GM12878 (cell line): Measurements from ENCODE around the gene SMARCD1. TPM values are rescaled to one million over a fixed set of nuclear protein-coding genes. Genes with fewer than 3 reads are reported as not detected.

Experiments
- ATAC-seq: fragments of 200-7000 bp; cut with Tn5 transposase; 3 replicates; pipeline ENCODE4 v1.9.1; 2020; ENCODE audit warnings: mild to moderate bottlenecking, moderate library complexity
- BruUV-seq: library from RNA; stranded (reverse); fragments of 400-500 nt; replicated peaks from 2 replicates; lab custom pipeline; 2021; lab: Mats Ljungman, UMichigan
- CTCF ChIA-PET: fragments of 300-600 bp; sonication (Branson Sonifier 250); formaldehyde crosslinking; extraction: SDS; loops from one replicate; lab custom pipeline; 2021; ENCODE audit warnings: inconsistent platforms; lab: Yijun Ruan, JAX
- POLR2A ChIA-PET: fragments of 350-600 bp; formaldehyde crosslinking; extraction: SDS; loops from one replicate; lab custom pipeline; 2021; ENCODE audit warnings: inconsistent platforms; lab: Charles Lee
- RAD21 ChIA-PET: fragments of 300-600 bp; sonication (Branson Sonifier 250); formaldehyde crosslinking; loops from one replicate; lab custom pipeline; 2023; ENCODE audit warnings: antibody characterized with exemption; ENCODE audit not compliant: unreplicated experiment; lab: Charles Lee
- SMC1A ChIA-PET: fragments of 300-600 bp; sonication (Branson Sonifier 250); formaldehyde crosslinking; loops from one replicate; lab custom pipeline; 2023; ENCODE audit not compliant: unreplicated experiment, uncharacterized antibody; lab: Charles Lee
- DNase-seq: peaks from one replicate; pipeline ENCODE4 v3.0.0-alpha.2; 2011; ENCODE audit warnings: low read depth, low spot score
- FAIRE-seq: peaks from 3 replicates; lab custom pipeline; 2011; peaks lifted over from hg19 to GRCh38; lab: Jason Lieb, UNC
- H2AFZ ChIP-seq: 2 replicates; pipeline ENCODE4 v1.6.0; 2011; ENCODE audit warnings: low read depth, low read length, control low read depth; ENCODE audit not compliant: control insufficient read depth
- H3K27ac ChIP-seq: 2 replicates; pipeline ENCODE4 v1.5.1; 2011; ENCODE audit warnings: control low read depth; ENCODE audit not compliant: control insufficient read depth, insufficient read depth
- H3K27me3 ChIP-seq, 2 experiments: replicated peaks in 1 of 2; 2 replicates each; pipeline versions ENCODE4 v1.6.0 to v1.6.1; 2011; ENCODE audit warnings: low read length in 1 of 2; ENCODE audit not compliant: control insufficient read depth in 2 of 2, insufficient read depth in 2 of 2
- H3K36me3 ChIP-seq, 2 experiments: 2 replicates each; pipeline ENCODE4 v1.5.1; 2011; ENCODE audit warnings: low read length in 1 of 2; ENCODE audit not compliant: control insufficient read depth in 2 of 2, insufficient read depth in 2 of 2
- H3K4me1 ChIP-seq: 2 replicates; pipeline ENCODE4 v1.6.1; 2011; ENCODE audit warnings: mild to moderate bottlenecking, low read length, moderate library complexity, mixed read lengths; ENCODE audit not compliant: control insufficient read depth, insufficient read depth
- H3K4me2 ChIP-seq: 2 replicates; pipeline ENCODE4 v1.6.0; 2011; ENCODE audit warnings: control low read depth; ENCODE audit not compliant: control insufficient read depth, insufficient read depth
- H3K4me3 ChIP-seq: fragments of 200-600 bp; sonication (generic); 2 replicates; pipeline ENCODE4 v1.5.1; 2016
- H3K79me2 ChIP-seq: 2 replicates; pipeline ENCODE4 v1.6.0; 2011; ENCODE audit warnings: low read length; ENCODE audit not compliant: control insufficient read depth, insufficient read depth
- H3K9ac ChIP-seq: 2 replicates; pipeline ENCODE4 v1.8.0; 2011; ENCODE audit warnings: low read length, control low read depth, mixed read lengths; ENCODE audit not compliant: control insufficient read depth, insufficient read depth
- H3K9me3 ChIP-seq: replicated peaks from 3 replicates; pipeline ENCODE4 v1.5.1; 2011; ENCODE audit warnings: mild to moderate bottlenecking, low read length; ENCODE audit not compliant: control insufficient read depth, insufficient read depth
- H4K20me1 ChIP-seq: 2 replicates; pipeline ENCODE4 v1.6.0; 2011; ENCODE audit not compliant: control insufficient read depth, insufficient read depth
- BRCA1 ChIP-seq: IDR thresholded peaks from 2 replicates; pipeline ENCODE4 v1.6.1; 2011; ENCODE audit warnings: low read depth, low read length, improper control_type of control experiment
- CEBPB ChIP-seq, 2 experiments: fragments of 150-350 bp in 1 of 2; IDR thresholded peaks; 2 replicates each; pipeline ENCODE4 v1.6.1; 2012 to 2014; ENCODE audit warnings: low read depth in 2 of 2, low read length in 2 of 2, borderline replicate concordance in 1 of 2, inconsistent platforms in 1 of 2
- CREB1 ChIP-seq: IDR thresholded peaks from 2 replicates; pipeline ENCODE4 v1.6.1; 2012; ENCODE audit warnings: low read depth, mild to moderate bottlenecking, inconsistent platforms
- HDAC2 ChIP-seq: fragments of 200-600 bp; sonication (generic); IDR thresholded peaks from 2 replicates; pipeline ENCODE4 v1.6.1; 2017
- IKZF1 ChIP-seq: fragments of 450-650 bp; conservative IDR thresholded peaks from 2 replicates; pipeline ENCODE4 v1.6.1; 2017; ENCODE audit warnings: antibody characterized with exemption, mild to moderate bottlenecking
- MTA2 ChIP-seq: fragments of 450-650 bp; IDR thresholded peaks from 2 replicates; pipeline ENCODE4 v1.6.1; 2016; ENCODE audit warnings: low read depth, mild to moderate bottlenecking, moderate library complexity
- SMC3 ChIP-seq: IDR thresholded peaks from 2 replicates; pipeline ENCODE4 v1.6.1; 2011; ENCODE audit warnings: low read length, improper control_type of control experiment, borderline replicate concordance
- WRNIP1 ChIP-seq: IDR thresholded peaks from 2 replicates; pipeline ENCODE4 v1.6.1; 2011; ENCODE audit warnings: low read depth, low read length, improper control_type of control experiment, borderline replicate concordance
- ZNF274 ChIP-seq: IDR thresholded peaks from one replicate; pipeline ENCODE4 v1.8.0; 2011; ENCODE audit not compliant: insufficient read length, insufficient read depth
- ZNF384 ChIP-seq: IDR thresholded peaks from 2 replicates; pipeline ENCODE4 v1.6.1; 2012; ENCODE audit warnings: low read depth, mild to moderate bottlenecking, low read length, improper control_type of control experiment, borderline replicate concordance
- WGBS: methylation state at CpG from one replicate; pipeline ENCODE4 v1.1.6; 2016; ENCODE audit warnings: low lambda C conversion rate; ENCODE audit not compliant: insufficient replicate concordance, insufficient coverage; ENCODE audit errors: missing lambda C conversion rate; 5-methylcytosine and 5-hydroxymethylcytosine counted together
- in situ Hi-C: fragments of 300-500 bp; cut with MboI; formaldehyde crosslinking; loops from 9 replicates; pipeline ENCODE4 v1.14.3; 2018; ENCODE audit warnings: mixed read lengths
- intact Hi-C: fragments of 100-400 bp; cut with micrococcal nuclease; formaldehyde crosslinking; loops from one replicate; pipeline ENCODE4 v1.14.2; 2022; ENCODE audit not compliant: unreplicated experiment
- polyA plus RNA-seq, 11 experiments: library from polyadenylated mRNA; depleted of rRNA in 4 of 11; unstranded in 6 of 11; stranded (reverse) in 5 of 11; fragments of >200 nt; fragmentation: Nextera tagmentation in 4 of 11; fragmentation: Illumina TruSeq in 1 of 11; extraction: Ambion mirVana in 4 of 11; extraction: Trizol in 1 of 11; gene quantifications; 1 replicate in 1 of 11; 2 replicates in 10 of 11; pipeline versions ENCODE4 v1.2.1 to v1.2.3, GENCODE V29; 2011 to 2016; ENCODE audit warnings: inconsistent platforms in 2 of 11, missing spikeins in 2 of 11, low read depth in 1 of 11
- total RNA-seq, 4 experiments: library from RNA; depleted of rRNA in 3 of 4; stranded (reverse); fragments of >200 nt in 3 of 4; fragmentation: Illumina TruSeq in 1 of 4; extraction: Trizol in 1 of 4; gene quantifications; 2 replicates each; pipeline versions ENCODE4 v1.2.1 to v1.2.3, GENCODE V29; 2013 to 2021
- TF ChIP-seq, protein P1 (sequence below): fragments of 450-650 bp; formaldehyde crosslinking; IDR thresholded peaks from 2 replicates; pipeline ENCODE4 v1.5.0; 2022; ENCODE audit warnings: mild to moderate bottlenecking, missing genetic modification characterization

The SMARCD1 gene
- total and polyA plus RNA-seq, 10 of the 15 experiments (the other 5 are each of a cell fraction or from before 2014, with no cell fraction given): 1.4 to 92.4 (median 58.9) TPM

DNA sequence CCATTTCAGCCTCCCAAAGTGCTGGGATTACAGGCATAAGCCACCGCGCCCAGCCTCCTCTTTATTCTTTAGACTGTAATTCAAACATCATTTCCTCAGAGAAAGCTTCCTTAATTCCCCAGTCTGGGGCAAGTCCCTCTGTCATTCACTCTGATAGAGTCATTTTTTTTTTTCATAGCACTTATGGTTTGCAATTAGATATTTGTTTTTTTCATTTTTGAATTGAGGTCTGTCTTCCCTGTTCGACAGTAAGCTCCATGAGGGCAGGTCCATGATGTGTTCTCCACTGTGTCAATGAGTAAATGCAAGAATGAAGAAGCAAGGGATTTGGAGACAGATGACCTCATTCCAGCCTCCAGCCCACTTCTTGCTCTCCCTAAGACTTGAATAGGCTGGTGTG lies 15.6 kb upstream of the SMARCD1 start:
- in situ Hi-C loops (loop anchor here (5.0 kb wide), 1 partner anchor 97 kb away; the partner anchor contains the start of gene AQP6), intact Hi-C loops (no loop called here)
- Histone ChIP-seq H3K4me3 (no peak overlapping the region), H3K36me3 (no peaks in the 10 kb centered on the region), H3K27me3 (no peaks in the 10 kb centered on the region; a peak in 1 of 4 replicates), H2AFZ (no peak overlapping the region), H3K9me3 (no peaks in the 10 kb centered on the region), H3K27ac (no peak overlapping the region), H3K79me2 (no peaks in the 10 kb centered on the region), H3K9ac (no peak overlapping the region), H3K4me1 (no peaks in the 10 kb centered on the region), H3K4me2 (no peak overlapping the region), H4K20me1 (no peaks in the 10 kb centered on the region)
- no peak for TF ChIP-seq HDAC2
- 75% methylated on average over 3 of the region's 3 CpGs for WGBS
- SMC1A ChIA-PET: interaction anchor here (1.5 to 5.2 kb wide), 4 partner anchors 16 to 103 kb away, joined by 3 to 37 read pairs (median 14); no protein-coding TSS in a partner anchor
- RAD21 ChIA-PET: interaction anchor here (1.0 to 7.3 kb wide), 5 partner anchors 10 to 102 kb away, joined by 3 to 74 read pairs (median 5); partner anchors contain the start of gene COX14
- FAIRE-seq (no peak), DNase-seq (no peak), ATAC-seq (no peak)
- CTCF ChIA-PET: interaction anchor here (0.7 to 8.0 kb wide), 20 partner anchors 10 to 323 kb away, joined by 3 to 121 read pairs (median 6); partner anchors contain the start of genes COX14 and SMARCD1
- BruUV-seq: no TSS peak
- POLR2A ChIA-PET: interaction anchor here (0.6 to 1.6 kb wide), 2 partner anchors 40 to 102 kb away, joined by 3 to 4 read pairs; no protein-coding TSS in a partner anchor

DNA sequence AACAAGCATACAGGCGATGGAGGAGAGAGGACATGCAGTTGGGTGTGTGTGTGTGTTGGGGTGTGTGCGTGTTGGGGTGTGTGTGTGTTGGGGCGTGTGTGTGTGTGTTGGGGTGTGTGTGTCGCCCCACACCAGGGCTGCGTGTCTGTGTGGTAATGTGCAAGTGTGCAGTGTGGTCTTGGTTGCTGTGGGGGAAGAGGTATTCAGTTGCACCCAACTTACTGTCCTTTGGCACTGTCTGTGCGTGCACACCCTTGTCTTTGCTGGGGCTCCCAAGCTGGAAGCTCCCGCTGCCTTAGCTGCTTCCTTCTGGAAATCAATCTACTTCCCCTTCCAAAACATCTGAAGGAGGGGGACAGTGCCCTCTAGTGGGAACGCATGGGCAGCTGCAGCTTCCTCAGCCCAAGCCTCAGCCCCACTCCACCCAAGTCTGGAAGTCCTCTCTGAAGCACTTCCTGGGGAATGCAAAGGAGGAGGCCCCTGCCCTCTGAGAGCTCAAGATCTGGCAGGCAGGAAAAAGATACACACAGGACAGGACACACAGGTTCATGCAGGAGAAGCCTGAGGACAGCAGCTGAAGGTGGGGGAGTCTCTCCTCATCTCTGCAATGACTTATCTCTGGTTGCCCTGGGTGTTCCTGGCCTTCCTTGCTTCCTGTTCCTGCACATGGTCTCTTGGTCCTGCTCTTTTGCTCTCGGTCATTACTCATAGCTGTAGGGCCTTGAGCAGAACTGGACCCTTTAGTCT lies 14.7 kb upstream of the SMARCD1 start:
- Histone ChIP-seq H3K27me3 (no peaks in the 10 kb centered on the region; a peak in 1 of 4 replicates), H4K20me1 (no peaks in the 10 kb centered on the region), H2AFZ (no peak overlapping the region; the same call in 1 of the 2 replicates), H3K4me2 (no peak overlapping the region), H3K27ac (no peak overlapping the region), H3K4me1 (no peaks in the 10 kb centered on the region), H3K36me3 (no peaks in the 10 kb centered on the region), H3K4me3 (no peak overlapping the region), H3K9ac (no peak overlapping the region), H3K9me3 (no peaks in the 10 kb centered on the region), H3K79me2 (no peaks in the 10 kb centered on the region)
- ChIA-PET SMC1A (interaction anchor here (0.7 to 5.2 kb wide), 15 partner anchors 13 to 664 kb away, joined by 3 to 37 read pairs (median 4); partner anchors contain the start of gene SMARCD1), CTCF (interaction anchor here (0.5 to 8.0 kb wide), 54 partner anchors 9 to 1615 kb away, joined by 3 to 121 read pairs (median 4); partner anchors contain the start of genes CERS5, COX14, RACGAP1 and SMARCD1), RAD21 (interaction anchor here (0.7 to 7.3 kb wide), 8 partner anchors 13 to 329 kb away, joined by 3 to 74 read pairs (median 4); partner anchors contain the start of genes COX14 and TMBIM6), POLR2A (interaction anchor here (0.5 to 1.6 kb wide), 3 partner anchors 103 to 404 kb away, joined by 3 to 4 read pairs (median 3); no protein-coding TSS in a partner anchor)
- whole genome bisulfite sequencing: 20% methylated on average over 9 of the region's 9 CpGs
- in situ Hi-C loops: no loop called here
- intact Hi-C loops: loop anchor here (1.0 to 10.0 kb wide), 4 partner anchors 31 to 334 kb away; partner anchors contain the start of gene LARP4
- FAIRE-seq (peak; percentile 97), ATAC-seq (peak; percentile 78), DNase-seq (no peak)
- BruUV-seq: no TSS peak
- peak; percentile 83 for TF ChIP-seq IKZF1
- TF ChIP-seq CEBPB (IDR thresholded peaks at IDR 0.05; ENCODE audit: borderline replicate concordance in 1 of 2, low read depth in 2 of 2, low read length in 2 of 2): no peak
- no peak for TF ChIP-seq MTA2
- TF ChIP-seq BRCA1: no peak
- peak; percentile 86 for TF ChIP-seq SMC3
- TF ChIP-seq ZNF384: no peak
- TF ChIP-seq, protein P1, sequence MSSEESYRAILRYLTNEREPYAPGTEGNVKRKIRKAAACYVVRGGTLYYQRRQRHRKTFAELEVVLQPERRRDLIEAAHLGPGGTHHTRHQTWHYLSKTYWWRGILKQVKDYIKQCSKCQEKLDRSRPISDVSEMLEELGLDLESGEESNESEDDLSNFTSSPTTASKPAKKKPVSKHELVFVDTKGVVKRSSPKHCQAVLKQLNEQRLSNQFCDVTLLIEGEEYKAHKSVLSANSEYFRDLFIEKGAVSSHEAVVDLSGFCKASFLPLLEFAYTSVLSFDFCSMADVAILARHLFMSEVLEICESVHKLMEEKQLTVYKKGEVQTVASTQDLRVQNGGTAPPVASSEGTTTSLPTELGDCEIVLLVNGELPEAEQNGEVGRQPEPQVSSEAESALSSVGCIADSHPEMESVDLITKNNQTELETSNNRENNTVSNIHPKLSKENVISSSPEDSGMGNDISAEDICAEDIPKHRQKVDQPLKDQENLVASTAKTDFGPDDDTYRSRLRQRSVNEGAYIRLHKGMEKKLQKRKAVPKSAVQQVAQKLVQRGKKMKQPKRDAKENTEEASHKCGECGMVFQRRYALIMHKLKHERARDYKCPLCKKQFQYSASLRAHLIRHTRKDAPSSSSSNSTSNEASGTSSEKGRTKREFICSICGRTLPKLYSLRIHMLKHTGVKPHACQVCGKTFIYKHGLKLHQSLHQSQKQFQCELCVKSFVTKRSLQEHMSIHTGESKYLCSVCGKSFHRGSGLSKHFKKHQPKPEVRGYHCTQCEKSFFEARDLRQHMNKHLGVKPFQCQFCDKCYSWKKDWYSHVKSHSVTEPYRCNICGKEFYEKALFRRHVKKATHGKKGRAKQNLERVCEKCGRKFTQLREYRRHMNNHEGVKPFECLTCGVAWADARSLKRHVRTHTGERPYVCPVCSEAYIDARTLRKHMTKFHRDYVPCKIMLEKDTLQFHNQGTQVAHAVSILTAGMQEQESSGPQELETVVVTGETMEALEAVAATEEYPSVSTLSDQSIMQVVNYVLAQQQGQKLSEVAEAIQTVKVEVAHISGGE (CRISPR knock-in tag): no peak
- TF ChIP-seq ZNF274: no peak
- TF ChIP-seq CREB1: no peak
- TF ChIP-seq WRNIP1: no peak
